Esophagus squamous epithelium (tissue), 4 donors: ENCODE measurements around the gene AMN.

ENCODE experiments used
- CTCF ChIP-seq, 6 experiments: fragments of 450-650 bp in 4 of 6; fragments of 200-600 bp in 2 of 6; sonication (generic) in 2 of 6; IDR thresholded peaks; one replicate each; pipeline ENCODE4 v1.5.1; 2016 to 2019; ENCODE audit warnings: antibody characterized with exemption in 6 of 6, mild to moderate bottlenecking in 4 of 6, moderate library complexity in 4 of 6
- POLR2A ChIP-seq, 4 donors: fragments of 450-650 bp; IDR thresholded peaks; one replicate each; pipeline ENCODE4 v1.6.1; 2017; ENCODE audit warnings: antibody characterized with exemption in 4 of 4, mild to moderate bottlenecking in 4 of 4, moderate library complexity in 3 of 4

GRCh38 chr14:102952276-102952675, 29.8 kb downstream of the AMN start:
- no peak for TF ChIP-seq POLR2A (IDR thresholded peaks at IDR 0.05)
- no peak for TF ChIP-seq CTCF (IDR thresholded peaks at IDR 0.05)
